AG10803 (cell line): ENCODE data around the gene MIB1.

ENCODE experiments used
- DNase-seq: peaks from one replicate; pipeline ENCODE4 v3.0.0; 2010; ENCODE audit warnings: low read depth
- H3K4me3 ChIP-seq: 2 replicates; pipeline ENCODE4 v1.5.1; 2011; ENCODE audit warnings: mild to moderate bottlenecking, low read length, control low read depth
- CTCF ChIP-seq: conservative IDR thresholded peaks from 2 replicates; pipeline ENCODE4 v1.5.1; 2011; ENCODE audit warnings: mild to moderate bottlenecking, low read length, control low read depth, inconsistent platforms

Gene MIB1

GRCh38 chr18:21914739-21915319 lies 174.2 kb downstream of the MIB1 start:
- no peak overlapping the region for H3K4me3 ChIP-seq
- peak; percentile 59 for TF ChIP-seq CTCF
- peak; percentile 35 for DNase-seq

GRCh38 chr18:21915546-21915945 lies 175.0 kb downstream of the MIB1 start:
- DNase-seq = no peak
- no peak for TF ChIP-seq CTCF
- no peak overlapping the region for H3K4me3 ChIP-seq

- H3K4me3 ChIP-seq = no peak overlapping the region
Observed at GRCh38 chr18:21916594-21916993, 176.0 kb downstream of the MIB1 start.

GRCh38 chr18:21918693-21919092 lies 178.1 kb downstream of the MIB1 start:
- no peak for TF ChIP-seq CTCF
- H3K4me3 ChIP-seq = no peak overlapping the region
- no peak for DNase-seq

More at GRCh38 chr18:21916594-21916993, 176.0 kb downstream of the MIB1 start:
- no peak for DNase-seq
- no peak for TF ChIP-seq CTCF
